H1 (cell line): Measurements from ENCODE around the gene CLDN15.

ENCODE experiments used
- HDAC2 ChIP-seq, 2 experiments: fragments of 300-600 bp in 1 of 2; sonication (generic) in 1 of 2; IDR thresholded peaks; 2 replicates each; pipeline ENCODE4 v1.6.1; 2011 to 2012; ENCODE audit warnings: low read depth in 2 of 2, low read length in 2 of 2, mild to moderate bottlenecking in 2 of 2, moderate library complexity in 2 of 2, borderline replicate concordance in 1 of 2, inconsistent platforms in 1 of 2
- POLR2AphosphoS5 ChIP-seq: IDR thresholded peaks from 2 replicates; pipeline ENCODE4 v1.6.1; 2011; ENCODE audit warnings: low read depth, low read length
- SIN3A ChIP-seq, 2 experiments: IDR thresholded peaks in 1 of 2; conservative IDR thresholded peaks in 1 of 2; 2 replicates each; pipeline ENCODE4 v1.6.1; 2011 to 2012; ENCODE audit warnings: low read length in 2 of 2, improper control_type of control experiment in 1 of 2, low read depth in 1 of 2, mild to moderate bottlenecking in 1 of 2
- SP1 ChIP-seq: IDR thresholded peaks from 2 replicates; pipeline ENCODE4 v1.6.1; 2011; ENCODE audit warnings: low read depth, low read length
- TBP ChIP-seq: IDR thresholded peaks from 2 replicates; pipeline ENCODE4 v1.6.1; 2011; ENCODE audit warnings: low read depth, low read length, improper control_type of control experiment
- TF ChIP-seq, protein P1 (sequence below), 3 experiments: IDR thresholded peaks; 1 replicate in 2 of 3; 2 replicates in 1 of 3; pipeline versions ENCODE4 v1.5.1 to v1.6.1; 2011; ENCODE audit warnings: low read length in 3 of 3, mild to moderate bottlenecking in 3 of 3, inconsistent platforms in 2 of 3, low read depth in 1 of 3, moderate library complexity in 1 of 3; ENCODE audit not compliant: insufficient read depth in 1 of 3; ENCODE audit errors: control extremely low read depth in 1 of 3

DNA sequence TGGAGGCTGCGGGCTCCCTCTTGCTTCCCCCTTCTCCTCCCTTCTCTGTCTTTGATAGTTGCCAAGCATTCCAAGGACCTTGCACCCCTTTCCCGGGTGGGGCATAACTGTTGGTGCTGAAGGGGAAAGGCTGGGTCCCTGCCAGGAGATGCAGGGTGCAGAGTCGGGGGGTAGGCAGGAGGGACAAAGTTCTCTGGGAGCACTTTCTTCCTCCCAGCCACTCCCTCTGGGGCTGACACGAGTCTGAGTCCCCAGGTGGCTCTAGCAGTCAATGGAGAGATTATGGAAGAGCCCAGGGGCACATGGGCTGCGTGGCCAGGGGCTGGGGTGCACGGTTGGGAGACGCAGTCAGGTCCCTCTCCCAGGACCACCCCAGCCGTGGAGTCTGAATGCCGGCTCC is 2.1 kb downstream of the CLDN15 start:
- TF ChIP-seq TBP: no peak
- no peak for TF ChIP-seq HDAC2 (IDR thresholded peaks at IDR 0.05; ENCODE audit: borderline replicate concordance in 1 of 2, low read depth in 2 of 2, low read length in 2 of 2)
- no peak for TF ChIP-seq POLR2AphosphoS5
- TF ChIP-seq SIN3A (conservative IDR thresholded peaks at IDR 0.05 in 1 of 2, IDR thresholded peaks at IDR 0.05 in 1 of 2; ENCODE audit: low read depth in 1 of 2, low read length in 2 of 2): no peak
- no peak for TF ChIP-seq SP1
- TF ChIP-seq, protein P1, sequence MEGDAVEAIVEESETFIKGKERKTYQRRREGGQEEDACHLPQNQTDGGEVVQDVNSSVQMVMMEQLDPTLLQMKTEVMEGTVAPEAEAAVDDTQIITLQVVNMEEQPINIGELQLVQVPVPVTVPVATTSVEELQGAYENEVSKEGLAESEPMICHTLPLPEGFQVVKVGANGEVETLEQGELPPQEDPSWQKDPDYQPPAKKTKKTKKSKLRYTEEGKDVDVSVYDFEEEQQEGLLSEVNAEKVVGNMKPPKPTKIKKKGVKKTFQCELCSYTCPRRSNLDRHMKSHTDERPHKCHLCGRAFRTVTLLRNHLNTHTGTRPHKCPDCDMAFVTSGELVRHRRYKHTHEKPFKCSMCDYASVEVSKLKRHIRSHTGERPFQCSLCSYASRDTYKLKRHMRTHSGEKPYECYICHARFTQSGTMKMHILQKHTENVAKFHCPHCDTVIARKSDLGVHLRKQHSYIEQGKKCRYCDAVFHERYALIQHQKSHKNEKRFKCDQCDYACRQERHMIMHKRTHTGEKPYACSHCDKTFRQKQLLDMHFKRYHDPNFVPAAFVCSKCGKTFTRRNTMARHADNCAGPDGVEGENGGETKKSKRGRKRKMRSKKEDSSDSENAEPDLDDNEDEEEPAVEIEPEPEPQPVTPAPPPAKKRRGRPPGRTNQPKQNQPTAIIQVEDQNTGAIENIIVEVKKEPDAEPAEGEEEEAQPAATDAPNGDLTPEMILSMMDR (IDR thresholded peaks at IDR 0.05; ENCODE audit: control extremely low read depth in 1 of 3, insufficient read depth in 1 of 3, low read depth in 1 of 3, low read length in 3 of 3): no peak
